Left cardiac atrium (tissue), 4 donors: ENCODE results near the gene OGN. TPM values are rescaled to one million over a fixed set of nuclear protein-coding genes. Genes with fewer than 3 reads are reported as not detected.

ENCODE experiments used
- ATAC-seq, 2 donors: fragments of 200-7000 bp; cut with Tn5 transposase; one replicate each; pipeline ENCODE4 v1.9.1; 2020; ENCODE audit warnings: mild to moderate bottlenecking in 2 of 2, moderate library complexity in 2 of 2
- DNase-seq: peaks from one replicate; pipeline ENCODE4 v3.0.0-alpha.2; 2020
- intact Hi-C, 2 donors: fragments of 100-400 bp; cut with DNase I; formaldehyde crosslinking; loops; one replicate each; pipeline versions ENCODE4 v1.14.1 to v1.15.1; 2022 to 2023
- total RNA-seq, 2 donors: library from RNA; stranded (reverse); fragmentation: NEBNext Ultra II Directional; extraction: Animal tissue kit (Norgen Biotek cat#: 25700); gene quantifications; one replicate each; pipeline ENCODE4 v1.2.1, GENCODE V29; 2021
- donor health status: DM: no; HTN: yes; CAD: no.
- donor health status: DM: no; HTN: yes; CAD: no; lungs with severe emphysema.
- donor health status: DM: yes; HTN: yes; CAD: no.
- donor health status: Dilated cardiomyopathy.

Gene OGN
- total RNA-seq, 2 donors from 2014 or later, result 17.4 to 25.6 TPM

DNA sequence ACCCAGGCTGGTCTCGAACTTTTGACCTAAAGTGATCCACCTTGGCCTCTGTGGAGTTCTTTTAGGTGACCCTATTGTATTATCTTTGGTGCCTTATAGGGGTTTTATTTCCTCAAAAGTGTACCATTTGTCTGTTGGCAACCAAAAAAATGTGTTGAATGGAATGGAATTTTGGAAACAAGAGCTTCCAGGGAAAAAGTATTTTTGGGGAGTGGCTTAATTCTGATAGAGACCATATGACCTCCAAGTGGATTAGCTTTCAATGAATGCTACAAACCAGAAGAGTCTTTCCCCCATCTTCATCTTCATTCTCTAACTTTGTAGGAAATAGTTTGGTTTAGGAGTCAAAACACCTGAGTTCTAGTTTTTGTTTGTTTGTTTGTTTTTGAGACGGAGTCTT is 3.4 kb upstream of the OGN start:
- no peak for DNase-seq
- no peak for ATAC-seq
- intact Hi-C loops, result no loop called here

DNA sequence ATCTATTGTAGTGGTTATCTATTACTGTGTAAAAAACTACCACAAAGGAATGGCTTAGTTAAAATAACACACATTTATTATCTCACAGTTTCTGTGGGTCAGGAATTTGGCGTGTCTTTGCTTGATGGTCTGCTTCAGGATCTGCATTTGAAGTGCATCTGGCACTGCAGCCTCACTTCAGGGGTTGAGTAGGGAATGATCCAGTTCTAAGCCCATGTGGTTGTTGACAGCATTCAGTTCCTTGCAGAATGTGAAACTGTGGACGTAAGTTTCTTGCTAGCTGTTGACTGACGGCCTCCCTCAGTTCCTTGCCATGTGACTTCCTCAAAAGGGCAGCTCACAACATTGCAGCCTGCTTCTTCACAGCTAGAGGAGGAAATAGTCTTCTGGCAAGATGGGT is 2.1 kb upstream of the OGN start:
- intact Hi-C loops, result no loop called here
- ATAC-seq, result peak; percentile 73 to 87
- peak; percentile 32 for DNase-seq

DNA sequence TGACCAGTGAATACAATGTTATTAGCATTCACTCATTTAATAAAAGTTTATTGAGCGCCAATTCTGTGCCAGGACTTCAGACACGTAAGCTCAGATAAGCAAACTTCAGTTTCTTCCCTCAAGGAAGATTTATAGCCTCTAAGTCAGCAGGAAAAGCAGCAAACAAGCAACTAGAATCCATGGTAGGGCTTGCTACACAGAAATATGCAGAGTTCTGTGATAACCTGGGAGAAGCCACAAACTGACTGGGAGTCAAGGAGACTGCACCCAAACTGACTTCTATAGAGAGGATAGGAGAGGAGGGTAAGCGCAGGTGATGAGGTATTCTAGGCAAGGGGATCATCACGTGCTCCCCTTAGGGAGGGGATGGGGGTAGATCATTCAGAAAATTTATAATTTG is 1.4 kb upstream of the OGN start:
- ATAC-seq (peak in 1 of 2 donors; percentile 44), DNase-seq (no peak)
- intact Hi-C loops, result no loop called here

DNA sequence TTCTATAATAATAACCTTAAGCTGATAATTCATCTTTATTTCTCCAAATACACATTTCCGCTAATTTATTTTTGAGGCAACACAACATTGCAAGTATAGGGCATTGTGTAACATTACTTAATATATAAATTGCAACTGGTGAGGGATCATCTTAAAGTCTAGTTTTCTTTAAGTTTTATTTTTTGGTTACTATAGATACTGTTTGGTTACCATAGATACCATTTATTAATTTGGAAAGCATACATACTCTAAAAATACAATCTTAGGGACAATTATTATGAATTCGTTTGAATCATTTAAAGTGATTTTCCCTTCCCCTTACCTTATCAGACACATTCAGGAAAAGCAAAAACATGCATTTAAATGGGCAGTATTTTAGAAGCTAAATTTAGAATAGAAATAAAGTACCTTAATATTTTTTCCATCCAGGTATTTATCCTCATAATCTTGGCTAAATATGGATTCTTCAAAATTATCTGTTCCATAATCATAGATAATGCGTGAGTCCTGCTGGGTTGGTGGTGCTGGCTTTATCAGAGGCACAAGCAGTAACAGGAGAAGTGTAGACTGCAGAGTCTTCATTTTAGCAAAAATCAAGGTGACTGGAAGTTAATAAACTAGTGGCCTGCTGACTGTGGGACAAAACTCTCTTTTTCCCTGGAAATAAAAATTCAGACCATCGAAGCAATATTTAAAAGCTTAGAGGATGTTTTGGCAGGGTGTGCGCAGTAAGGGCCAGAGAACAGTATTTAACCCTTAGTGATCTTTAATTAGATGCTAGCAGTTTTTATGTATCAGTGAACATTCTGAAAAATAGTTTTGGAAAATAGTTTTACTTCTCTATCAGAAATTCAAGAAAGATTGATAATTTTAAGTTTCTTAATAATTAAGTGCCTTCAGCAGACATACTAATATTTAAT is 1.3 kb downstream of the OGN start:
- intact Hi-C loops, result no loop called here
- no peak for DNase-seq
- ATAC-seq, result peak in 1 of 2 donors; percentile 15

DNA sequence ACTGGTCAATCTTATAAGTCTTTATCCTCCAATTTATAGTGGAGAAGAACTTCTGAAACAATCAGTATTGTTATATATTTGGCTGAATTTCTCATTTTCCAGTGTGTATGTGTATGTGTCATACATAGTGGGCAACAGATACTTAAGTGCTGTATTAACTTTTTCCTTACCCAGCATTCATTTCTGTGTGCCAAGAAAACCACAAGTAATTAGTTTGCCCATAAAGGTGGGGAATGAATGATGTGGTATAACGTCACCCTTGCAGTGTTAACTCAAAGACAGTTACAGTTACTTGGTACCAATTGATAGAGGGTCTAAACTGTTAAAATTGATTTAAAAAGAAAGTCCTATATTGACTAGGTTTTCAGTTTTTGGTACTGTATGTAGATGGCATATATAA is 2.0 kb downstream of the OGN start:
- intact Hi-C loops, result no loop called here
- ATAC-seq (peak in 1 of 2 donors; percentile 38), DNase-seq (no peak)

DNA sequence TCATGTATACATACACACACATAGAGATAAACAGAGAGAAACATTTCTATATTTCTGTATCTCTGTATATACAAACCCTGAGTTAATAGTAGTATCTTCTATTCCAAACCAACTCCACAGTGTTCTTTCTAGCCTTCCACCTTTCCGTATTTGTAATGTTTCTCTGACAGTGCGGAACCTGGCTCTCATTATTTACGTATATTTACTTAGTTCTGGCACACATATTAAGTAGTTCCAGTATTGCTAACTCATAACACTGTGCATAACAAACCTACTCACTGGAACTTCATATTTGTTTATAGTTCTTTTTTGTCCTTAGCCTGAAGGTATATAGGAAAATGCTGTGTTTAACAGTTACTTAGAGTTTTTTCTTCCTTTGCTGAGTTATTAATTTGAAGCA is 6.5 kb downstream of the OGN start:
- ATAC-seq (no peak), DNase-seq (no peak)
- intact Hi-C loops, result no loop called here

DNA sequence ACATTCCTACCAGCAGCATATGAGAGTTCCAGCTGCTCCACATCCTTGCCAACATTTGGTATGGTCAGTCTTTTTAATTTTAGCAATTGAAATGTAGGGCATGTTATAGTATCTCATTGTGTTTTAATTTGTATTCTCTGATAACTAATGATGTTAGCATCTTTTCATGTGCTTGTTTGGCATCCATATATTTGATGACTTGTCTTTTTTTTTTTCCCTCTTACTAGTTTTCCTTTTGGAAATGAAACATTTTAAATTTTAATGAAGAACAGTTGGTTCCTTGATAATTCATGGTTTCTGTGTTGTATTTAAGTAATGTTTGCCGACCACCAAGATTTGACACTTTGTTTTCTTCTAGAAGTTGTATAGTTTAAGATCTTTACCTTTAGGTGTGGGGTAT is 8.8 kb downstream of the OGN start:
- no peak for ATAC-seq
- DNase-seq, result no peak
- intact Hi-C loops, result no loop called here

DNA sequence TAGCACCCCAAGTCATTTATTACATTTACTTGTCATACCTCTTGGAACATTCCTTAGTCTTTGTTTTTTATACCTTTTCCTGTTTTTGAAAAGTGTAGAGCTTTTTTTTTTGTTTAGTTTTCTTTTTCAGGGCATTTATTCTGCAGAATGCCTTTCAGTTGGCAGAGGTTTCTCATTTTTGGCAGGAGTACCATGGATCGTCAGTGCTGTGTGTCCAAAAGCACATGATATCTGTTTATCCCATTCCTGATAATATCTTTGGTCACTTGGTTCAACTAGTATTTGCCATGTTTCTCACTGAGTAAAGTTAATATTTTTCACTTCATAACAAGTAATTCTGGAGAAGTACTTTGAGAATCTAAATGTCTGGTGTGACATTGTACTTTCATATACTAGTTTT is 10.7 kb downstream of the OGN start:
- ATAC-seq (no peak), DNase-seq (no peak)
- intact Hi-C loops, result no loop called here

DNA sequence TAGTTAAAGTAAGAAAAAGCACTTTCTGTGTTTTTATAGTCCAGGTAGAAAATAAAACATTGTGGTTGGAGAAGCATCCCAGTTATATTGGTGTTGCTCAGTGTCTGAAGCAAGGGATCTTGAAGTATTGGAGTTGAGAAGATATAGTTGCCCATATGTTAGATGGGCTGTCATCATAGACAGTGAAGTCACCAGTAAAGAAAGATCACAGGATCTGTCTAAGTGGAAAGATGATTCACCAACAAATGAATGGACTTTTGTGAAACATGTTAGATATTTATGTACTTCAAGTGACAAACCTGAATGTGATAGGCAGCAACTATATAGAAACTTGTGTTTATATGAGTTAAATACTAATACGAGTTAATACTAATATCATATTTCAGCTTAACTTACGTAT is 11.7 kb downstream of the OGN start:
- ATAC-seq (no peak), DNase-seq (no peak)
- intact Hi-C loops, result no loop called here

DNA sequence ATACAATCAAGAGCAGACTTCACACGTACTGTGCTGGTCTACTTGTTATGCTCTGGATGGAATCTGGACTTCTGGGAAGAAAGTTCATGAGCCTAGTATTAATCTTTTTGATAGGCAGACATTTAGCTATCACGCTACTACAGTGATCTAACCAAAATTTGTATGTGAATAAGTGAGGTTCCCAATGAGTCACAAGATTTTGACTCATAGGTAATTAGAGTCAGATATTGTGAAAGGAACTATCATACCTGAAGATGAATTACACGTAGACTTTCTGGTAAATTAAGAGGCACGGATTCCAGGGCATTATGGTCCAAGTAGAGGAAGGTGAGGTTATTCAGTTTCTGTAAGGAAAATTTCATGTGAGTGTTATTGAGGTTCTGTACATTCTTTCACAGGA is 18.4 kb downstream of the OGN start:
- ATAC-seq, result peak in 1 of 2 donors; percentile 81
- no peak for DNase-seq
- intact Hi-C loops, result no loop called here

DNA sequence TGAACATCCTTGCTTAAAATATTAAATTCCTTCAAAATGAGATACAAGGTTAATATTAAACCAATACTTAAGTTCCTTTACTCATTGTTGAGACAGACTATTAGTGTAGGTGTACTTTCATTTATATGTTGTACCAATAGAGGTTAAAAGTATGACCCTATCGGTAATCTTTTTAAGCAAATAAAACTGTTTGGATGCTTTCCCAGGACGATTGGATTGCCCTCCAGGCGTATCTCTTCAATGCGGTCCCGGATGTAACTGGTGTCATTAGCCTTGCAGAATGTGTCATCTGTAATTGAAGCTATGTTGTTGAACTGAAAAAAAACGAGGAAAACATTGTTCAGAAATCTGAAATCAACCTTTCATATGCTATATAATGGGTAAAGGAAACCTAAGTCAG is 18.9 kb downstream of the OGN start:
- intact Hi-C loops, result no loop called here
- DNase-seq, result no peak
- no peak for ATAC-seq

DNA sequence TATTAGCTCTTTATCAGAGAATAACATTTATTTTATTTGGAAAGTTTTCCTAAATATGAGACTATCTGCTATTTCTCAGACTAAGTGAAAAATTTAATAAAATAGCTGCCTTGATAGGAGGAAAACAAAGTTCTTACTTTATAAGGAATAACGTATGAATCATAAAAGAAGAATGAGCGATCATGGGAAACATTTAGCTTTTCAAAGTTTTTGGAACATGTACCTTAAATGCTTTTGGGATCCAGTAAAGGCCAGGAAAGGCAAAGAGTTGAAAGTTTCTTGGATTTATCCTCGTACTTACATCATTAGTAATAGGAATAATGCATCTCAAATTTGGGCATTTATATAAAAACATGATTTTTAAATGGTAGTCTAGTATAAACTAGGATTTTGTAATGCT is 19.4 kb downstream of the OGN start:
- intact Hi-C loops, result no loop called here
- peak in 1 of 2 donors; percentile 68 for ATAC-seq
- no peak for DNase-seq

DNA sequence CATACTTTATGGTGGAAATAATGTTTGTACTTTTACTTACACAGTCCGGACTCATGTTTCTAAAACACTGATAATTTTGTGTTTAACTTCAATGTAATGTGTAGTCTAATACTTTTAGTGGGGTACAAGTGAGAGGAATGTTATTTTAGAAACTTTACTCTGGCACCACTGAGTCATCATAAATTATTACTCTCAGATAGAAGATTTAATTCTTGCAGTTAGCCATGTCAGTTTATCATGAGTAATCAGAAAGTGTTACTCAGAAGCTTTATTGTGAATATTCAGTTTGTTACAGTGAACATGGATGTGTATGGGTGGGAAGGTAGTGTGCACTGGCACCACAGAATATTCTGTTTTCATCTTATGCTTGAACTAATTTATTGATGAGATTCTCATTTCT is 20.0 kb downstream of the OGN start:
- DNase-seq, result no peak
- intact Hi-C loops, result no loop called here
- ATAC-seq, result peak in 1 of 2 donors; percentile 76

DNA sequence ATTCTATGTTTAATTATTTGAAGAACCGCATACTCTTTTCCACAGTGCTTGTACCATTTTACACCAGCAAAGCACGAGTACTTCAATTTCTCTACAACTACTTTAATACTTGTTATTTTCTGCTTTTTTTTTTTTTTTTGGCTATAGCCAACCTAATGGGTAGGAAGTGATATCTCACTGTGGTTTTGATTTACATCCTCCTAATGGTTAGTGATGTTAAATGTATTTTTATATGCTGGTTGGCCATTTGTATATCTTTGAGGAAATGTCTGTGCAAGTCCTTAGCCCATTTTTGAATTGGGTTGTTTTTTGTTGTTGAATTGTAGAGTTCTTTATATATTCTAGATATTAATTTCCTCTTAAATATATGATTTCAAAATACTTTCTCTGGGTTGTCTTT is 22.6 kb downstream of the OGN start:
- ATAC-seq, result no peak
- no peak for DNase-seq
- intact Hi-C loops, result no loop called here

DNA sequence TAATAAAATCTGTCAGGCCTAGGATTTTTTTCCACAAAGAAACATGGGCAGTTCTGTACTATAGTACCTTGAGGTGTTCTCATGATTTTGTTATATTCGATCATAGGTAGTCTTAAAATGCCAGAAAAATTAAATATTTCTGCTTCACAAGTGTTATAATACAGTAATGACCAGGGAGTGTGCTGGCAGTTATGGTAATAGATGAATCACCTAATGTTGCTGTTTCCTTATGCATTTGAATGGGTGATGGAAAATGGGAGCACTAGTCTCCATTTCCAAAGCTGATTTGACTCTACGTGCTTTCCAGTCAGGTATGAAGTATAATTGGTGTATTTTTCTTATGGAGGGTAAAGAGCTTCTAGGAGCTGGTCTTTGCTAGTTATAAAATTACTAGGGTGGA is 23.8 kb downstream of the OGN start:
- intact Hi-C loops, result no loop called here
- no peak for ATAC-seq

DNA sequence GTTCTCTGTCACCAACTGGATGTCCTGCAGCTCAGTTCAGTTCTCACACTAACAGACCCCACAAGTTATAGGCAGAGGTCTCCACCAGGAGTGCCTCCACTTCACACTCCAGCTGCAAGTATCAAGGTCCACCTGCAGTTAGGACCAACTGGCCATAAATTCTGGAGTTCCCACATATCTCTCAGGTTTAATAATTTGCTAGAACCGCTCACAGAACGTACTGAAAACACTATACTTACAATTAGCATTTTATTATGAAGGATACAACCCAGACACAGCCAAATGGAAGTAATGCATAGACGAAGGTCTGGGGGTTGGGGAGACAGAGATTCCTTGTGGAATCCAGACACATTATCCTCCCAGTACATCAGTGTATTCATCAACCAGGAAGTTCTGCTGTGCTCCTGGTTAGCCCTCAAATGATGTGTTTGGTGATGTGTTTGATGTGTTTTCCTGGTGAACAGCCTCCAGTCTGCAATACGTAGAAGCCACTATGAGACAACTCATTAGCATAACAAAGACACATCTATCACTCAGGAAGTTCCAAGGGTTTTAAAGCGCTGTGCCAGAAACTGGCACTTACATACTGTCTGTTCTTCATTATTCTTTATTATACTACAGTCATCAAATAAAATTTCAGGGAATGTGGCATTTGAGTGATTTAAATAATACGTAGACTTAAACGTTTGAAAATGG is 25.4 kb downstream of the OGN start:
- ATAC-seq (no peak), DNase-seq (no peak)
- intact Hi-C loops, result no loop called here

More for the DNA sequence above, 23.8 kb downstream of the OGN start:
- no peak for DNase-seq

DNA sequence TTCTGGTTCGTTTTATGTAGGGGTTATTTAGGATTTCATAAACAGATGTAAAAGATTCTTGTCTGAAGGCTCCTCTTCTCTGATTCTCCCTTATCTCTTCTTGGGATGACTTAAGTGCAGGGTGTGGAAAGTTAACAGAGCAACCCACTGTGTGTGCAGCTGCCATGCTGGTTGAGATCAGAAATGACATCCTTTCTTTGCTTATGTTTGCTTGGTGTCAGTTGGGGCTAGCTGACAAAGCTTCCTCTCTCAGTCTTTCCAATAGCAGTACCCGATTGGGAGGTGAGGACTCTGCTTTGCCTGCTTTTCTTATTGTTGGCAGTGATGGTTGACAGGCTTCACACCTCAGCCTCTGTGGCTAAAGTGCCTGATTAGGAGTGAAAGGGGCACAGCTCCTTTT is 26.5 kb downstream of the OGN start:
- intact Hi-C loops, result no loop called here
- ATAC-seq, result peak in 1 of 2 donors; percentile 19
- DNase-seq, result no peak

DNA sequence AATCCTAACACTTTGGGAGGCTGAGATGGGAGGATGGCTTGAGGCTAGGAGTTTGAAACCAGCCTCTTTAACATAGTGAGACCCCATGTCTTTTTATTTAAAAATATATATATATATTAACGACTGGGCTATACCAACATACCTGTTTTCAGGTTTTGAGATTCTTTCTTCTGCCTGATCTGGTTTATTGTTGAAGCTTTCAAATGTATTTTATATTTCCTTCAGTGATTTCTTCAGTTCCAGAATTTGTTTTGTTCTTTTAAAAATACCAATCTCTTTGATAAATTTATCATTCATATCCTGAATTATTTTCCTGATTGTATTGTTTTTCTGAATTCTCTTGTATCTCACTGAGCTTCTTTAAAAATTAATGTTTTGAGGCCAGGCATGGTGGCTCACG is 31.2 kb downstream of the OGN start:
- intact Hi-C loops, result no loop called here
- DNase-seq (no peak), ATAC-seq (no peak)

DNA sequence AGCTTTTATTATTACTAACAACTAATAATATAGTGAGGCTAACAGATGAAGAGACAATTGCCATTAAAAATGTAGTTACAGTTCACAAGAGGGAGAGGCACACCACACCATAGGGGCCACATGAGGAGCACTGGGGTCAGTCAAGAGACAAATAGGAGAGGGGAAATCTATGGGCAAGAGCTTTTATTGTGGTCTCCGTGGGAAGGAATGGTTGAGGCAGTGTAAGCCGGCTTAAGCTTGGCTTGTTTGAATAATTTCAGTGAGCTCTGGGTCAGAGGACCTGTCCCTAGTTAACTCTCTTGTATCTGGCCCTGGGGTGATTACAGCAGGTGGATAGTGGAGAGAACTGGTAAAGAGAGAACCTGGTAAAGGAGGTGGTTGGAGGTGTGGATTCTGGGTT is 35.3 kb downstream of the OGN start:
- DNase-seq (no peak), ATAC-seq (no peak)
- intact Hi-C loops, result no loop called here

DNA sequence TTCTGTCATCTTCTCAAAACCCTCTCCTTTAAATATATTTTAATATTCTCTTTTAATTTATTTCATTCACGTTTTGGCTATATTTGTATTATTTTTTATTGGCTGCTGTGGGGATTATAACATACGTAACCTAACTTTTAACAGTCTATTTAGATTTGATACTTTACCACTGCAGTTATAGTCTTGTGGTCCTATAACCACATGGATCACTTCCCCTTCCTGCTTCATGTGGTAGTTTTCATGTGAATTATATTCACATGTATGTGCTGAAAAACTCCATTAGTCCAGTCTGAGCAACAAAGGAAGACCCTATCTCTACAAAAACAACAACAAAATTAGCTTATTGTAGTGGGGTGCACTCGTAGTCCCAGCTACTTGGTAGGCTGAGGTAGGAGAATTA is 44.3 kb downstream of the OGN start:
- intact Hi-C loops, result no loop called here
- ATAC-seq (no peak), DNase-seq (no peak)
